ENCODE measurements around the gene MED19. TPM values are rescaled to one million over a fixed set of nuclear protein-coding genes. Genes with fewer than 3 reads are reported as not detected.
A peak's percentile ranks its signal among the peaks of the same experiment; 100 is the strongest.

Gene MED19
- total RNA-seq, 1 experiment from 2014 or later, result 17.6 TPM

DNA sequence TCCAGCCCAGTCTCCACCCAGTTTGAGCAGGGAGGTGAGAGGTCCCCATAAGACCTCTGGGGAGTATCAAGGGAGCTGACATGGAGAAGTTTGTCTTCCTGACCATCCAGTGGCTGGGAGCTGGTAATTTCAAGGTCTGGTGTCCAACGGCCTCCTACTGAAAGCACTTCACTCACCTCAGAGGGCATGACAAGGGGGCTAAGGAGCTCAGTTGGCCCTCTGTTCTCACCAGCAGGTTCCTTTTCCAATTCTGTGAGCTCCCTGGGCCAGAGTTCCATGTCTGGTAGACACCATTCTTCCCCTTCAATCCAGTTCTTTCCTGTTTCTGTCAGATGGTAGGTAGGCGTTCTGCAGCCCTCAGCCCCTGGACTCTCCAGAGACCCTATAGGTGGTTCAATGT lies 32.3 kb upstream of the MED19 start:
- Mint-ChIP-seq H3K9me3 (no peaks in the 10 kb centered on the region), H3K36me3 (ENCODE audit: insufficient read depth in 1 of 3, low read depth in 3 of 3) (peaks cover 28 to 51% (median 41%) of the 10 kb centered on the region in 3 experiments), H3K27ac (no peak overlapping the region; a peak in 1 of 7 replicates), H3K27me3 (ENCODE audit: low read depth) (no peaks in the 10 kb centered on the region; the same call in 1 of the 2 replicates), H3K4me3 (peak overlapping the region in 1 of 2 experiments; percentile 32; a peak in 3 of 5 replicates), H3K4me1 (peaks cover 10 to 14% of the 10 kb centered on the region in 2 experiments)
- Histone ChIP-seq H2BK5ac (ENCODE audit: insufficient read length, low read length) (no peak overlapping the region), H3K23ac (ENCODE audit: insufficient read length, low read depth, low read length) (no peak overlapping the region), H2BK12ac (ENCODE audit: insufficient read length, low read depth, low read length) (no peak overlapping the region), H3K9ac (ENCODE audit: extremely low read depth, insufficient read length, low read length) (no peak overlapping the region), H3K4me1 (ENCODE audit: insufficient read depth, low read length) (no peaks in the 10 kb centered on the region), H3K27ac (ENCODE audit: insufficient read length, low read depth, low read length) (no peak overlapping the region), H4K5ac (ENCODE audit: insufficient read length, low read depth, low read length) (no peak overlapping the region), H2AFZ (ENCODE audit: low read length) (no peak overlapping the region), H2BK120ac (ENCODE audit: low read depth, low read length, poor library complexity, severe bottlenecking) (no peak overlapping the region), H4K8ac (replicated peaks; ENCODE audit: insufficient read length, low read depth, low read length) (no peak overlapping the region), H3K56ac (ENCODE audit: insufficient read length, low read depth, low read length) (no peak overlapping the region), H3K4me2 (ENCODE audit: insufficient read depth, insufficient read length, low read length) (no peak overlapping the region), H3K14ac (ENCODE audit: insufficient read depth, low read length) (no peak overlapping the region; the same call in 1 of the 2 replicates), H3K79me1 (ENCODE audit: insufficient read depth, low read depth, low read length, poor library complexity, severe bottlenecking) (peaks cover 3% of the 10 kb centered on the region), H2BK20ac (ENCODE audit: low read depth, low read length, poor library complexity, severe bottlenecking) (no peak overlapping the region), H3K27me3 (ENCODE audit: insufficient read depth, low read length) (no peaks in the 10 kb centered on the region), H3K79me2 (ENCODE audit: insufficient read depth, low read length) (peaks cover 5% of the 10 kb centered on the region; the same call in 1 of the 2 replicates), H2AK5ac (ENCODE audit: insufficient read length, low read length) (no peak overlapping the region), H2BK15ac (ENCODE audit: low read depth, low read length) (no peak overlapping the region), H3K23me2 (ENCODE audit: insufficient read length, low read depth, low read length, poor library complexity, severe bottlenecking) (peaks cover 6% of the 10 kb centered on the region), H3K18ac (ENCODE audit: insufficient read length, low read depth, low read length) (no peak overlapping the region), H4K91ac (ENCODE audit: insufficient read length, low read depth, low read length) (no peak overlapping the region), H3K4ac (ENCODE audit: low read depth, low read length) (no peak overlapping the region), H4K20me1 (ENCODE audit: control insufficient read depth, insufficient read depth, insufficient read length) (peaks cover 3% of the 10 kb centered on the region), H3K9me3 (ENCODE audit: control insufficient read depth, low read depth, low read length) (no peaks in the 10 kb centered on the region), H3T11ph (ENCODE audit: low read length) (no peak overlapping the region)
- WGBS (ENCODE audit: extremely low coverage, insufficient read length, low lambda C conversion rate), result no CpG with 5 or more reads among the region's 2 CpGs
- TF ChIP-seq, protein P1, sequence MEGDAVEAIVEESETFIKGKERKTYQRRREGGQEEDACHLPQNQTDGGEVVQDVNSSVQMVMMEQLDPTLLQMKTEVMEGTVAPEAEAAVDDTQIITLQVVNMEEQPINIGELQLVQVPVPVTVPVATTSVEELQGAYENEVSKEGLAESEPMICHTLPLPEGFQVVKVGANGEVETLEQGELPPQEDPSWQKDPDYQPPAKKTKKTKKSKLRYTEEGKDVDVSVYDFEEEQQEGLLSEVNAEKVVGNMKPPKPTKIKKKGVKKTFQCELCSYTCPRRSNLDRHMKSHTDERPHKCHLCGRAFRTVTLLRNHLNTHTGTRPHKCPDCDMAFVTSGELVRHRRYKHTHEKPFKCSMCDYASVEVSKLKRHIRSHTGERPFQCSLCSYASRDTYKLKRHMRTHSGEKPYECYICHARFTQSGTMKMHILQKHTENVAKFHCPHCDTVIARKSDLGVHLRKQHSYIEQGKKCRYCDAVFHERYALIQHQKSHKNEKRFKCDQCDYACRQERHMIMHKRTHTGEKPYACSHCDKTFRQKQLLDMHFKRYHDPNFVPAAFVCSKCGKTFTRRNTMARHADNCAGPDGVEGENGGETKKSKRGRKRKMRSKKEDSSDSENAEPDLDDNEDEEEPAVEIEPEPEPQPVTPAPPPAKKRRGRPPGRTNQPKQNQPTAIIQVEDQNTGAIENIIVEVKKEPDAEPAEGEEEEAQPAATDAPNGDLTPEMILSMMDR (conservative IDR thresholded peaks at IDR 0.05), result no peak
- no peak for DNase-seq
